Astrocyte of the cerebellum (primary cell): ENCODE data around the gene MRTFB.

Experiments
- DNase-seq: peaks from one replicate; pipeline ENCODE4 v3.0.0-alpha.2; 2011; ENCODE audit warnings: low read depth
- H3K4me3 ChIP-seq: 2 replicates; pipeline ENCODE4 v1.5.1; 2011; ENCODE audit warnings: mild to moderate bottlenecking, low read depth, low read length, moderate library complexity
- in situ Hi-C: cut with HindIII; loops from 2 replicates; pipeline ENCODE4 v1.10.0; 2017; ENCODE audit warnings: low sequenced_read_pairs
- TF ChIP-seq, protein P1 (sequence below): IDR thresholded peaks from 2 replicates; pipeline ENCODE4 v1.5.1; 2012; ENCODE audit warnings: low read length, low read depth, moderate library complexity, mild to moderate bottlenecking; ENCODE audit errors: missing control alignments

MRTFB gene

GRCh38 chr16:14187517-14188338 is 116.6 kb downstream of the MRTFB start:
- in situ Hi-C loops, result no loop called here
- TF ChIP-seq, protein P1, sequence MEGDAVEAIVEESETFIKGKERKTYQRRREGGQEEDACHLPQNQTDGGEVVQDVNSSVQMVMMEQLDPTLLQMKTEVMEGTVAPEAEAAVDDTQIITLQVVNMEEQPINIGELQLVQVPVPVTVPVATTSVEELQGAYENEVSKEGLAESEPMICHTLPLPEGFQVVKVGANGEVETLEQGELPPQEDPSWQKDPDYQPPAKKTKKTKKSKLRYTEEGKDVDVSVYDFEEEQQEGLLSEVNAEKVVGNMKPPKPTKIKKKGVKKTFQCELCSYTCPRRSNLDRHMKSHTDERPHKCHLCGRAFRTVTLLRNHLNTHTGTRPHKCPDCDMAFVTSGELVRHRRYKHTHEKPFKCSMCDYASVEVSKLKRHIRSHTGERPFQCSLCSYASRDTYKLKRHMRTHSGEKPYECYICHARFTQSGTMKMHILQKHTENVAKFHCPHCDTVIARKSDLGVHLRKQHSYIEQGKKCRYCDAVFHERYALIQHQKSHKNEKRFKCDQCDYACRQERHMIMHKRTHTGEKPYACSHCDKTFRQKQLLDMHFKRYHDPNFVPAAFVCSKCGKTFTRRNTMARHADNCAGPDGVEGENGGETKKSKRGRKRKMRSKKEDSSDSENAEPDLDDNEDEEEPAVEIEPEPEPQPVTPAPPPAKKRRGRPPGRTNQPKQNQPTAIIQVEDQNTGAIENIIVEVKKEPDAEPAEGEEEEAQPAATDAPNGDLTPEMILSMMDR, result no peak
- no peak for DNase-seq
- H3K4me3 ChIP-seq, result no peak overlapping the region

GRCh38 chr16:14193316-14193871 is 122.3 kb downstream of the MRTFB start:
- in situ Hi-C loops, result no loop called here
- no peak overlapping the region for H3K4me3 ChIP-seq
- no peak for DNase-seq
- TF ChIP-seq, protein P1, result no peak

- H3K4me3 ChIP-seq, result no peak overlapping the region
- TF ChIP-seq, protein P1, result no peak
- in situ Hi-C loops, result no loop called here
- DNase-seq, result no peak
Measured at GRCh38 chr16:14194721-14195120, 123.6 kb downstream of the MRTFB start.

- DNase-seq, result no peak
- H3K4me3 ChIP-seq, result no peak overlapping the region
- in situ Hi-C loops, result no loop called here
- TF ChIP-seq, protein P1, result no peak
Measured at GRCh38 chr16:14196011-14196410, 124.9 kb downstream of the MRTFB start.

- no peak overlapping the region for H3K4me3 ChIP-seq
- in situ Hi-C loops, result no loop called here
- no peak for DNase-seq
- TF ChIP-seq, protein P1, result no peak
Measured at GRCh38 chr16:14196539-14196938, 125.4 kb downstream of the MRTFB start.

- in situ Hi-C loops, result no loop called here
- DNase-seq, result no peak
- no peak overlapping the region for H3K4me3 ChIP-seq
- TF ChIP-seq, protein P1, result no peak
Measured at GRCh38 chr16:14198012-14198411, 126.9 kb downstream of the MRTFB start.
